PC-9 (cell line): ENCODE data around the gene COA3.

Source experiments
- EZH2 ChIP-seq: fragments of 200-600 bp; sonication (generic); IDR thresholded peaks from 2 replicates; pipeline ENCODE4 v1.8.0; 2017; ENCODE audit warnings: antibody characterized with exemption, low read depth
- TF ChIP-seq, protein P1 (sequence below): fragments of 200-600 bp; sonication (generic); conservative IDR thresholded peaks from 2 replicates; pipeline ENCODE4 v1.6.1; 2017; ENCODE audit warnings: mixed run types, antibody characterized with exemption, mild to moderate bottlenecking, moderate library complexity

GRCh38 chr17:42835732-42836131 is 37.2 kb upstream of the COA3 start:
- TF ChIP-seq, protein P1, sequence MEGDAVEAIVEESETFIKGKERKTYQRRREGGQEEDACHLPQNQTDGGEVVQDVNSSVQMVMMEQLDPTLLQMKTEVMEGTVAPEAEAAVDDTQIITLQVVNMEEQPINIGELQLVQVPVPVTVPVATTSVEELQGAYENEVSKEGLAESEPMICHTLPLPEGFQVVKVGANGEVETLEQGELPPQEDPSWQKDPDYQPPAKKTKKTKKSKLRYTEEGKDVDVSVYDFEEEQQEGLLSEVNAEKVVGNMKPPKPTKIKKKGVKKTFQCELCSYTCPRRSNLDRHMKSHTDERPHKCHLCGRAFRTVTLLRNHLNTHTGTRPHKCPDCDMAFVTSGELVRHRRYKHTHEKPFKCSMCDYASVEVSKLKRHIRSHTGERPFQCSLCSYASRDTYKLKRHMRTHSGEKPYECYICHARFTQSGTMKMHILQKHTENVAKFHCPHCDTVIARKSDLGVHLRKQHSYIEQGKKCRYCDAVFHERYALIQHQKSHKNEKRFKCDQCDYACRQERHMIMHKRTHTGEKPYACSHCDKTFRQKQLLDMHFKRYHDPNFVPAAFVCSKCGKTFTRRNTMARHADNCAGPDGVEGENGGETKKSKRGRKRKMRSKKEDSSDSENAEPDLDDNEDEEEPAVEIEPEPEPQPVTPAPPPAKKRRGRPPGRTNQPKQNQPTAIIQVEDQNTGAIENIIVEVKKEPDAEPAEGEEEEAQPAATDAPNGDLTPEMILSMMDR, result no peak
- no peak for TF ChIP-seq EZH2
